GM21367 (cell line): Measurements from ENCODE around the gene HDAC9.
"Not testable (repeated sequence)": the region's sequence is repeated elsewhere in the genome, so short reads cannot be mapped to it uniquely, and the experiment has no call there.

Source experiments
- ATAC-seq: cut with Tn5 transposase; IDR thresholded peaks from one replicate; pipeline ENCODE4 v1.9.1; 2021; ENCODE audit not compliant: unreplicated experiment

HDAC9 gene

GRCh38 chr7:18702071-18702829 lies 206.7 kb downstream of the HDAC9 start:
- no peak for ATAC-seq

- ATAC-seq = no peak
These were observed 208.1 kb downstream of the HDAC9 start for GRCh38 chr7:18703685-18704084.

GRCh38 chr7:18706670-18707069 lies 211.1 kb downstream of the HDAC9 start:
- ATAC-seq = no peak

- ATAC-seq = no peak
These were observed 212.7 kb downstream of the HDAC9 start for GRCh38 chr7:18708204-18708603.

- no peak for ATAC-seq
These were observed 220.4 kb downstream of the HDAC9 start for GRCh38 chr7:18715988-18716387.

GRCh38 chr7:18721429-18721828 lies 225.9 kb downstream of the HDAC9 start:
- no peak for ATAC-seq

- ATAC-seq = no peak
These were observed 228.8 kb downstream of the HDAC9 start for GRCh38 chr7:18724318-18724717.

- ATAC-seq = no peak
These were observed 231.7 kb downstream of the HDAC9 start for GRCh38 chr7:18727115-18727870.

- not testable (repeated sequence) for ATAC-seq
These were observed 240.5 kb downstream of the HDAC9 start for GRCh38 chr7:18736012-18736411.

- no peak for ATAC-seq
These were observed 245.0 kb downstream of the HDAC9 start for GRCh38 chr7:18740579-18740988.

GRCh38 chr7:18753972-18754610 lies 258.5 kb downstream of the HDAC9 start:
- ATAC-seq = no peak

- no peak for ATAC-seq
These were observed 259.2 kb downstream of the HDAC9 start for GRCh38 chr7:18754766-18755165.

GRCh38 chr7:18755793-18756192 lies 260.2 kb downstream of the HDAC9 start:
- ATAC-seq = no peak

- ATAC-seq = no peak
These were observed 261.0 kb downstream of the HDAC9 start for GRCh38 chr7:18756378-18757050.

- ATAC-seq = no peak
These were observed 264.5 kb downstream of the HDAC9 start for GRCh38 chr7:18760046-18760445.

GRCh38 chr7:18760631-18761445 lies 265.3 kb downstream of the HDAC9 start:
- no peak for ATAC-seq

GRCh38 chr7:18762189-18762588 lies 266.6 kb downstream of the HDAC9 start:
- ATAC-seq = no peak

- no peak for ATAC-seq
These were observed 272.7 kb downstream of the HDAC9 start for GRCh38 chr7:18768256-18768655.

GRCh38 chr7:18770154-18770811 lies 274.7 kb downstream of the HDAC9 start:
- ATAC-seq = no peak

- ATAC-seq = no peak
These were observed 275.3 kb downstream of the HDAC9 start for GRCh38 chr7:18770822-18771221.
